MM.1S (cell line): ENCODE results near the gene CCNB2.
"Not testable (repeated sequence)": the region's sequence is repeated elsewhere in the genome, so short reads cannot be mapped to it uniquely, and the experiment has no call there.

Source experiments
- DNase-seq: peaks from one replicate; pipeline ENCODE4 v3.0.0-alpha.2; 2015
- H2AFZ ChIP-seq: fragments of 300-600 bp; sonication (generic); 2 replicates; pipeline ENCODE4 v1.6.0; 2016; ENCODE audit warnings: antibody characterized with exemption, low read length
- H3F3A ChIP-seq: fragments of 300-600 bp; sonication (generic); 2 replicates; pipeline ENCODE4 v1.6.1; 2016; ENCODE audit warnings: mild to moderate bottlenecking, antibody characterized with exemption, low read length, moderate library complexity, mixed read lengths; ENCODE audit not compliant: insufficient read depth
- H3K27ac ChIP-seq: fragments of 300-600 bp; sonication (generic); 2 replicates; pipeline ENCODE4 v1.5.1; 2016; ENCODE audit warnings: mild to moderate bottlenecking, low read length
- H3K27me3 ChIP-seq: fragments of 300-600 bp; sonication (generic); replicated peaks from 2 replicates; pipeline ENCODE4 v1.6.0; 2016; ENCODE audit warnings: low read length; ENCODE audit not compliant: insufficient read depth
- H3K36me3 ChIP-seq: fragments of 300-600 bp; sonication (generic); replicated peaks from 2 replicates; pipeline ENCODE4 v1.6.1; 2016; ENCODE audit warnings: mild to moderate bottlenecking, low read length, mixed read lengths; ENCODE audit not compliant: insufficient read depth
- H3K4me1 ChIP-seq: fragments of 300-600 bp; sonication (generic); 2 replicates; pipeline ENCODE4 v1.6.1; 2016; ENCODE audit warnings: low read length, mixed read lengths
- H3K4me2 ChIP-seq: fragments of 300-600 bp; sonication (generic); 2 replicates; pipeline ENCODE4 v1.6.0; 2016; ENCODE audit warnings: low read depth, low read length
- H3K4me3 ChIP-seq: fragments of 300-600 bp; sonication (generic); 2 replicates; pipeline ENCODE4 v1.5.1; 2016; ENCODE audit warnings: low read length, mixed read lengths
- H3K79me2 ChIP-seq: fragments of 300-600 bp; sonication (generic); 2 replicates; pipeline ENCODE4 v1.6.1; 2016; ENCODE audit warnings: mixed run types, low read length, mixed read lengths
- H3K9ac ChIP-seq: fragments of 300-600 bp; sonication (generic); 2 replicates; pipeline ENCODE4 v1.6.1; 2016; ENCODE audit warnings: low read length, mixed read lengths
- H3K9me2 ChIP-seq: fragments of 300-600 bp; sonication (generic); replicated peaks from 2 replicates; pipeline ENCODE4 v1.6.1; 2016; ENCODE audit warnings: mild to moderate bottlenecking, low read length, mixed read lengths; ENCODE audit not compliant: insufficient read depth
- H3K9me3 ChIP-seq: fragments of 300-600 bp; sonication (generic); replicated peaks from 2 replicates; pipeline ENCODE4 v1.6.1; 2016; ENCODE audit warnings: mild to moderate bottlenecking, low read length, mixed read lengths; ENCODE audit not compliant: insufficient read depth
- H4K20me1 ChIP-seq: fragments of 300-600 bp; sonication (generic); 2 replicates; pipeline ENCODE4 v1.6.1; 2016; ENCODE audit warnings: mild to moderate bottlenecking, low read length, moderate library complexity, mixed read lengths; ENCODE audit not compliant: insufficient read depth
- CTCF ChIP-seq: fragments of 300-600 bp; sonication (generic); IDR thresholded peaks from 2 replicates; pipeline ENCODE4 v1.5.1; 2016; ENCODE audit warnings: antibody characterized with exemption, low read length, mixed read lengths
- EZH2 ChIP-seq: fragments of 300-600 bp; sonication (generic); optimal IDR thresholded peaks from 2 replicates; pipeline ENCODE3; 2017; ENCODE audit warnings: low read depth, mild to moderate bottlenecking, antibody characterized with exemption, low read length, mixed read lengths
- EZH2phosphoT487 ChIP-seq: fragments of 300-600 bp; sonication (generic); IDR thresholded peaks from 2 replicates; pipeline ENCODE4 v1.6.1; 2018; ENCODE audit warnings: antibody characterized with exemption, low read length

Gene CCNB2

GRCh38 chr15:59143281-59143680, 38.3 kb downstream of the CCNB2 start:
- H3K36me3 ChIP-seq = no peaks in the 10 kb centered on the region
- H3K27me3 ChIP-seq = no peaks in the 10 kb centered on the region

GRCh38 chr15:59144594-59144993, 39.6 kb downstream of the CCNB2 start:
- DNase-seq, H3K4me3 ChIP-seq, H3K9me2 ChIP-seq, H2AFZ ChIP-seq, H3F3A ChIP-seq, H4K20me1 ChIP-seq, H3K27ac ChIP-seq, H3K79me2 ChIP-seq, H3K27me3 ChIP-seq, H3K9me3 ChIP-seq, H3K4me1 ChIP-seq, H3K4me2 ChIP-seq, H3K9ac ChIP-seq, H3K36me3 ChIP-seq: not testable (repeated sequence)

More at GRCh38 chr15:59143281-59143680, 38.3 kb downstream of the CCNB2 start:
- Histone ChIP-seq H3K9ac (no peak overlapping the region), H3K4me2 (no peak overlapping the region), H4K20me1 (no peaks in the 10 kb centered on the region), H2AFZ (no peak overlapping the region), H3K4me1 (no peaks in the 10 kb centered on the region), H3K27ac (no peak overlapping the region), H3K4me3 (no peak overlapping the region), H3F3A (no peaks in the 10 kb centered on the region), H3K79me2 (no peaks in the 10 kb centered on the region), H3K9me2 (no peaks in the 10 kb centered on the region), H3K9me3 (no peaks in the 10 kb centered on the region)
- TF ChIP-seq CTCF = no peak
- no peak for TF ChIP-seq EZH2phosphoT487
- TF ChIP-seq EZH2 = no peak
- no peak for DNase-seq

- no peaks in the 10 kb centered on the region for H3K36me3 ChIP-seq
- no peak for TF ChIP-seq EZH2phosphoT487
- no peak for TF ChIP-seq CTCF
- no peak for TF ChIP-seq EZH2
- no peak overlapping the region for H3K9ac ChIP-seq
- no peaks in the 10 kb centered on the region for H3K27me3 ChIP-seq
- H3K9me2 ChIP-seq = no peaks in the 10 kb centered on the region
- no peaks in the 10 kb centered on the region for H3K79me2 ChIP-seq
- no peak overlapping the region for H3K4me2 ChIP-seq
- no peak overlapping the region for H3K27ac ChIP-seq
- H3K4me3 ChIP-seq = no peak overlapping the region
- H3F3A ChIP-seq = no peaks in the 10 kb centered on the region
- H3K9me3 ChIP-seq = no peaks in the 10 kb centered on the region
- no peaks in the 10 kb centered on the region for H3K4me1 ChIP-seq
- H2AFZ ChIP-seq = no peak overlapping the region
- H4K20me1 ChIP-seq = no peaks in the 10 kb centered on the region
- no peak for DNase-seq
These were observed 42.7 kb downstream of the CCNB2 start for GRCh38 chr15:59147666-59148065.

- H3K27ac ChIP-seq = no peak overlapping the region
- no peaks in the 10 kb centered on the region for H3K36me3 ChIP-seq
- no peak overlapping the region for H3K4me2 ChIP-seq
- DNase-seq = no peak
- H3K4me3 ChIP-seq = no peak overlapping the region
- no peak for TF ChIP-seq CTCF
- TF ChIP-seq EZH2 = no peak
- no peak for TF ChIP-seq EZH2phosphoT487
- H2AFZ ChIP-seq = no peak overlapping the region
- no peaks in the 10 kb centered on the region for H3F3A ChIP-seq
- H3K79me2 ChIP-seq = no peaks in the 10 kb centered on the region
- no peaks in the 10 kb centered on the region for H3K9me3 ChIP-seq
- no peaks in the 10 kb centered on the region for H4K20me1 ChIP-seq
- H3K9me2 ChIP-seq = no peaks in the 10 kb centered on the region
- H3K27me3 ChIP-seq = no peaks in the 10 kb centered on the region
- no peaks in the 10 kb centered on the region for H3K4me1 ChIP-seq
- H3K9ac ChIP-seq = no peak overlapping the region
These were observed 43.3 kb downstream of the CCNB2 start for GRCh38 chr15:59148153-59148833.
